Right lung (tissue), 5 donors: Measurements from ENCODE around the gene GALNT7. TPM values are rescaled to one million over a fixed set of nuclear protein-coding genes. Genes with fewer than 3 reads are reported as not detected.
"Not testable (repeated sequence)": the region's sequence is repeated elsewhere in the genome, so short reads cannot be mapped to it uniquely, and the experiment has no call there.

Source experiments
- DNase-seq, 2 donors: peaks; one replicate each; pipeline ENCODE4 v3.0.0-alpha.2; 2013
- polyA plus RNA-seq, 5 donors: library from polyadenylated mRNA; unstranded; fragments of 120-200 nt; gene quantifications; one replicate each; pipeline versions ENCODE4 v1.2.1 to v1.2.3, GENCODE V29; 2013; ENCODE audit warnings: inconsistent platforms in 1 of 5, low replicate concordance in 1 of 5; ENCODE audit not compliant: insufficient read length in 5 of 5, insufficient read depth in 1 of 5

The GALNT7 gene
- polyA plus RNA-seq, 5 donors, result 27.8 to 47.1 (median 37.0) TPM

GRCh38 chr4:173191623-173192041 lies 23.0 kb downstream of the GALNT7 start:
- DNase-seq, result no peak

GRCh38 chr4:173192375-173193162 lies 24.0 kb downstream of the GALNT7 start:
- no peak for DNase-seq

GRCh38 chr4:173194157-173194556 lies 25.5 kb downstream of the GALNT7 start:
- no peak for DNase-seq

- DNase-seq, result peak; percentile 12 to 20
Measured at GRCh38 chr4:173195109-173195508, 26.5 kb downstream of the GALNT7 start.

- no peak for DNase-seq
Measured at GRCh38 chr4:173199553-173199952, 30.9 kb downstream of the GALNT7 start.

GRCh38 chr4:173200103-173200884 lies 31.7 kb downstream of the GALNT7 start:
- no peak for DNase-seq

GRCh38 chr4:173202395-173202794 lies 33.8 kb downstream of the GALNT7 start:
- no peak for DNase-seq

- DNase-seq, result no peak
Measured at GRCh38 chr4:173205656-173206055, 37.0 kb downstream of the GALNT7 start.

GRCh38 chr4:173208420-173208819 lies 39.8 kb downstream of the GALNT7 start:
- no peak for DNase-seq

GRCh38 chr4:173211222-173211621 lies 42.6 kb downstream of the GALNT7 start:
- DNase-seq, result no peak

- DNase-seq, result no peak
Measured at GRCh38 chr4:173211838-173212237, 43.2 kb downstream of the GALNT7 start.

GRCh38 chr4:173212379-173212778 lies 43.8 kb downstream of the GALNT7 start:
- no peak for DNase-seq

- DNase-seq, result no peak
Measured at GRCh38 chr4:173213296-173213695, 44.7 kb downstream of the GALNT7 start.

- no peak for DNase-seq
Measured at GRCh38 chr4:173214231-173214630, 45.6 kb downstream of the GALNT7 start.

GRCh38 chr4:173214661-173215060 lies 46.0 kb downstream of the GALNT7 start:
- DNase-seq, result no peak

- no peak for DNase-seq
Measured at GRCh38 chr4:173217075-173217474, 48.5 kb downstream of the GALNT7 start.

- DNase-seq, result no peak
Measured at GRCh38 chr4:173217727-173218126, 49.1 kb downstream of the GALNT7 start.

- DNase-seq, result no peak
Measured at GRCh38 chr4:173218411-173219125, 50.0 kb downstream of the GALNT7 start.

GRCh38 chr4:173219126-173219437 lies 50.5 kb downstream of the GALNT7 start:
- not testable (repeated sequence) for DNase-seq

GRCh38 chr4:173223743-173224142 lies 55.1 kb downstream of the GALNT7 start:
- no peak for DNase-seq

- no peak for DNase-seq
Measured at GRCh38 chr4:173226401-173226888, 57.8 kb downstream of the GALNT7 start.

GRCh38 chr4:173227756-173228155 lies 59.1 kb downstream of the GALNT7 start:
- no peak for DNase-seq
